Endodermal cell (in vitro differentiated cells): Measurements from ENCODE around the gene ZNF574. TPM values are rescaled to one million over a fixed set of nuclear protein-coding genes. Genes with fewer than 3 reads are reported as not detected.

ENCODE experiments used
- DNase-seq: peaks from one replicate; pipeline ENCODE4 v3.0.0-alpha.2; 2017
- H3K27ac ChIP-seq: 2 replicates; pipeline ENCODE4 v1.5.1; 2013; ENCODE audit warnings: mild to moderate bottlenecking, low read depth, low read length, moderate library complexity
- H3K27me3 ChIP-seq: 2 replicates; pipeline ENCODE4 v1.6.1; 2013; ENCODE audit warnings: mild to moderate bottlenecking, low read length, moderate library complexity; ENCODE audit not compliant: insufficient read depth, control insufficient read depth, poor library complexity, severe bottlenecking
- H3K36me3 ChIP-seq: 2 replicates; pipeline ENCODE4 v1.7.0; 2013; ENCODE audit warnings: mild to moderate bottlenecking, low read length, moderate library complexity; ENCODE audit not compliant: control insufficient read depth, insufficient read depth
- H3K4me1 ChIP-seq: one replicate; pipeline ENCODE4 v1.7.0; 2013; ENCODE audit warnings: low read length; ENCODE audit not compliant: control insufficient read depth, insufficient read depth
- H3K4me3 ChIP-seq: 2 replicates; pipeline ENCODE4 v1.5.1; 2013; ENCODE audit warnings: mild to moderate bottlenecking, low read length, moderate library complexity
- H3K9ac ChIP-seq: 2 replicates; pipeline ENCODE4 v1.6.1; 2013; ENCODE audit warnings: mild to moderate bottlenecking, low read length, moderate library complexity; ENCODE audit not compliant: poor library complexity, severe bottlenecking; ENCODE audit errors: extremely low read depth
- H3K9me3 ChIP-seq: 2 replicates; pipeline ENCODE4 v1.6.1; 2013; ENCODE audit warnings: mild to moderate bottlenecking, low read length, moderate library complexity; ENCODE audit not compliant: control insufficient read depth
- H3K27ac Mint-ChIP-seq: 2 replicates; pipeline ENCODE4 v1.8.0; 2020; ENCODE audit warnings: mixed read lengths
- H3K27me3 Mint-ChIP-seq: 2 replicates; pipeline ENCODE4 v1.8.0; 2021; ENCODE audit warnings: mild to moderate bottlenecking, mixed read lengths; ENCODE audit not compliant: insufficient read depth
- H3K36me3 Mint-ChIP-seq: 2 replicates; pipeline ENCODE4 v1.8.0; 2020; ENCODE audit warnings: low read depth, mixed read lengths
- H3K4me1 Mint-ChIP-seq: 2 replicates; pipeline ENCODE4 v1.8.0; 2020; ENCODE audit warnings: mixed read lengths
- H3K4me3 Mint-ChIP-seq: 2 replicates; pipeline ENCODE4 v1.8.0; 2020; ENCODE audit warnings: mild to moderate bottlenecking, moderate library complexity, mixed read lengths
- H3K9me3 Mint-ChIP-seq: 2 replicates; pipeline ENCODE4 v1.8.0; 2020; ENCODE audit warnings: mild to moderate bottlenecking, mixed read lengths
- CTCF ChIP-seq: fragments of 200-600 bp; sonication (generic); conservative IDR thresholded peaks from 2 replicates; pipeline ENCODE4 v1.5.0; 2021; ENCODE audit warnings: antibody characterized with exemption, mild to moderate bottlenecking
- WGBS, 2 experiments: methylation state at CpG; one replicate each; pipeline versions ENCODE4 v1.1.5 to v1.1.7; 2013; ENCODE audit warnings: missing lambda C conversion rate in 2 of 2, mixed read lengths in 1 of 2; ENCODE audit not compliant: insufficient coverage in 1 of 2, insufficient read length in 1 of 2; 5-methylcytosine and 5-hydroxymethylcytosine counted together
- total RNA-seq, 2 donors: library from RNA; stranded (reverse); fragmentation: NEBNext Ultra II Directional in 1 of 2; extraction: Animal tissue kit (Norgen Biotek cat#: 25700) in 1 of 2; gene quantifications; 2 replicates in 1 of 2; 3 replicates in 1 of 2; pipeline ENCODE4 v1.2.1, GENCODE V29; 2021

ZNF574 gene
- total RNA-seq, 2 donors from 2014 or later: 20.9 to 22.1 TPM

GRCh38 chr19:42102877-42103276 lies 26.9 kb downstream of the ZNF574 start:
- WGBS, 2 experiments: 93 to 94% methylated on average over 2 of the region's 2 CpGs
- Mint-ChIP-seq H3K36me3 (no peaks in the 10 kb centered on the region), H3K9me3 (no peaks in the 10 kb centered on the region), H3K27me3 (peaks cover 20% of the 10 kb centered on the region), H3K4me1 (peaks cover 5% of the 10 kb centered on the region), H3K27ac (no peak overlapping the region), H3K4me3 (no peak overlapping the region)
- no peaks in the 10 kb centered on the region for H3K9me3 ChIP-seq
- H3K4me1 ChIP-seq: no peaks in the 10 kb centered on the region
- no peak overlapping the region for H3K4me3 ChIP-seq
- DNase-seq: no peak
- no peak overlapping the region for H3K27ac ChIP-seq
- peaks cover 13% of the 10 kb centered on the region for H3K27me3 ChIP-seq
- H3K36me3 ChIP-seq: no peaks in the 10 kb centered on the region
- no peak for TF ChIP-seq CTCF
- H3K9ac ChIP-seq: no peak overlapping the region

- WGBS, 2 experiments: 93% methylated on average over 2 of the region's 2 CpGs; no CpG with 5 or more reads in 1 of the 2 experiments
- Mint-ChIP-seq H3K27ac (no peak overlapping the region), H3K27me3 (peaks cover 20% of the 10 kb centered on the region), H3K36me3 (no peaks in the 10 kb centered on the region), H3K4me3 (no peak overlapping the region), H3K9me3 (no peaks in the 10 kb centered on the region), H3K4me1 (no peaks in the 10 kb centered on the region)
- Histone ChIP-seq H3K36me3 (no peaks in the 10 kb centered on the region), H3K9me3 (no peaks in the 10 kb centered on the region), H3K27ac (no peak overlapping the region), H3K4me3 (no peak overlapping the region), H3K9ac (no peak overlapping the region), H3K27me3 (peaks cover 13% of the 10 kb centered on the region), H3K4me1 (no peaks in the 10 kb centered on the region)
- no peak for TF ChIP-seq CTCF
- no peak for DNase-seq
These were observed 29.4 kb downstream of the ZNF574 start for GRCh38 chr19:42105368-42105767.

- H3K4me3 Mint-ChIP-seq: no peak overlapping the region
- peaks cover 20% of the 10 kb centered on the region for H3K27me3 Mint-ChIP-seq
These were observed 32.8 kb downstream of the ZNF574 start for GRCh38 chr19:42108527-42109389.

More at GRCh38 chr19:42108527-42109389, 32.8 kb downstream of the ZNF574 start:
- Mint-ChIP-seq H3K9me3 (no peaks in the 10 kb centered on the region), H3K4me1 (peaks cover 4% of the 10 kb centered on the region), H3K36me3 (no peaks in the 10 kb centered on the region), H3K27ac (no peak overlapping the region)
- H3K4me3 ChIP-seq: no peak overlapping the region
- H3K9ac ChIP-seq: no peak overlapping the region
- no peak overlapping the region for H3K27ac ChIP-seq
- H3K27me3 ChIP-seq: peaks cover 13% of the 10 kb centered on the region
- no peaks in the 10 kb centered on the region for H3K4me1 ChIP-seq
- peak; percentile 97 for DNase-seq
- H3K36me3 ChIP-seq: no peaks in the 10 kb centered on the region
- 39 to 47% methylated on average over 9 to 16 of the region's 16 CpGs for WGBS, 2 experiments
- peak; percentile 100 for TF ChIP-seq CTCF
- H3K9me3 ChIP-seq: no peaks in the 10 kb centered on the region
